Hematopoietic multipotent progenitor cell treated with erythropoietin and hydrocortisone succinate and interleukin-3 and kit ligand, for 4 days (in vitro differentiated cells): Measurements from ENCODE around the gene ERG.

Source experiments
- DNase-seq: peaks from one replicate; pipeline ENCODE4 v3.0.0-alpha.2; 2015

Gene ERG

DNA sequence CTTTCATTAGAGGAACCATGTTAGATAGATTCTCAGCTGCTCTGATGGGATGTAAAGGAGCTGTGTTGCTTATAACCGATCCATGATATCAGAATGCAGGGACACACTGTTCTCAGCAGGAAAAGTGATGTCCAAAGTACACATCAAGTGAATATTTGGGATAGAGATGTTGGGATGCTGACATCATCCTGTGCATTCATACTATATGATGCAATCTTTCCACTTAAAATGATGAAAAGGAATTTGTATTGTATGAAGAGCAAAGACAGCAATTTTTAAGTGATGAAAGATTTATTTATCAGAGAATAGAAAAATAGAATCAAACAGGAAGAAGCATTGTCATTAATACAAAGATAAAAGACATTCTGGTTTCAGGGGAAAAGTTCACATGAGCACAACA lies 110.1 kb downstream of the ERG start:
- DNase-seq, result no peak

GRCh38 chr21:38386967-38387366 lies 111.3 kb downstream of the ERG start:
- peak; percentile 96 for DNase-seq

GRCh38 chr21:38385427-38386175 lies 112.7 kb downstream of the ERG start:
- DNase-seq, result no peak

GRCh38 chr21:38384675-38385426 lies 113.4 kb downstream of the ERG start:
- DNase-seq, result peak; percentile 83

- DNase-seq, result peak; percentile 42
These were observed 114.1 kb downstream of the ERG start for GRCh38 chr21:38384238-38384560.

- no peak for DNase-seq
These were observed 114.7 kb downstream of the ERG start for GRCh38 chr21:38383411-38384237.

GRCh38 chr21:38380481-38381137 lies 117.7 kb downstream of the ERG start:
- DNase-seq, result peak; percentile 88

- DNase-seq, result no peak
These were observed 119.1 kb downstream of the ERG start for GRCh38 chr21:38379147-38379546.

- DNase-seq, result peak; percentile 76
These were observed 120.8 kb downstream of the ERG start for GRCh38 chr21:38377165-38378088.

- DNase-seq, result peak; percentile 97
These were observed 121.6 kb downstream of the ERG start for GRCh38 chr21:38376693-38377092.

GRCh38 chr21:38376235-38376634 lies 122.0 kb downstream of the ERG start:
- DNase-seq, result peak; percentile 96

GRCh38 chr21:38367646-38368045 lies 130.6 kb downstream of the ERG start:
- DNase-seq, result no peak

- no peak for DNase-seq
These were observed 132.8 kb downstream of the ERG start for GRCh38 chr21:38365521-38365920.

- peak; percentile 53 for DNase-seq
These were observed 134.6 kb downstream of the ERG start for GRCh38 chr21:38363693-38364092.

- DNase-seq, result no peak
These were observed 137.0 kb downstream of the ERG start for GRCh38 chr21:38361324-38361723.

- no peak for DNase-seq
These were observed 138.4 kb downstream of the ERG start for GRCh38 chr21:38359835-38360234.

DNA sequence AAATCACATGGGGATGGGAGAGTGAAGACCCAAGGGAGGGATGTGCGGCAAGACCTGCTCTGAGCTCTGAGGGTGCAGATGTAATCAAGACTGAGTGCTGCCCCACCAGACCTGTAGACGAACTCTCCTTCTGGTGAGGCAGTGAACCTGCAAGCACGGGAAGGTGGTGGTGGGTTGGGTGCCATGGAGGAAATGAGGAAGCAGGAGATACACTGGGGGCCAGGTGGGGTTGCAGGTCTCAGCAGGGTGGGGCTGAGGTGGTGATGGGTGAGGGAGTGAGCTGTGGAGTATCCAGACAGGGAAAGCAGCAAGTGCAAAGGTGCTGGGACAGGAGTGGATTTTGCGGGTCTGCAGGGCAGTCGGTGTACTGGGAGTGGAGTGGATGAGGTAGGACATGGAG lies 139.2 kb downstream of the ERG start:
- no peak for DNase-seq

GRCh38 chr21:38358666-38359065 lies 139.6 kb downstream of the ERG start:
- no peak for DNase-seq

DNA sequence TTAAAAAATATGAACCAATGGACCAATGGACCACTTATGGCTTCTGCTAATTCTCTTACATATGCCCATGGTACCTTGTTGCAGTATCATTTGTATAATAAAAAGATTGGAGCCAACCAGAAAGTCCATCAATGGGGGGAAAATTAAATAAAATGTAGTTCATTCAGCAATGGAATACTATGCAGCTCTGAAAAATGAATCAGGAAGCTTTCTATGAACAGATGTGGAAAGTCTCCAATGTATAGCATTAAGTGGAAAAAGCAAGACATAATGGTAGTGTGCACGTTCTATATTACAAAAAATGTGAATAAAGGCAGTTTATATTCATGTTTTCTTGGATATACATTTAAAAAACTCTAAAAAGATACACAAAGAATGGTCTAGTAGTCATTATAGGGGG lies 140.2 kb downstream of the ERG start:
- no peak for DNase-seq

DNA sequence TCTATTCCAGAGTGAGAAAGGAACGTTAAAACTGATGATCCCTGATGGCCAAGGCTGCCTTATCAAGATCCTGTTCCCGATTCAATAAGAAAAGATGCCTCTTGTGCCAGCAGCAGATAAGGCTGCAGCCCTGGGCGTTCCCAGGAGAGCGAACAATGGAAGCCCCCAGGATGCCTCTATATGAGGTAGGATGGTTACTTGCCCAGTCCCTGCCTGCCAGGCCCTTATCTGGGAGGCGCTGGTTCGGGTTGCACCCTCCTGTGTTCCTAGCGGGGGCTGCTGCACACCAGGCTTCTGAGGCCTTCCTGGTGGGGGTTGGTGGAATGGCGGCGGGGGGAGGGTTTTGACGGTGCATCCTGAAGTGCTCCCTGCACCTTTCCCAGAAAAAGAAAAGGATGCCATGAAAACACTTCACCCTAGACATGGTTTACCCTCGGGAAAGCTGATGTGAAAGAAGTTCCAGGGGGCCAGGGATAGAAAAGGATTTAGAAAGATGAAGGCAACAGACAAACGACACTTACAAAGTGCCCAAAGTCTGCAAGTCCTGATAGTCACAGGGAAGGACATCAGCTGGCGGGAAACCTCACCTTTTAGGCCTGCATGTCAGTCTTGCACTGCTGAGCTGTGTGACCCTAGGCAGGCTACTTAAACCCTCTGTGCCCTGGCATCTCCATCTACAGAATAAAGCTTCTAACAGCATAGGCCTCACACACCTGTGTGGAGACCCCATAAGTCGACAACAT lies 141.2 kb downstream of the ERG start:
- peak; percentile 80 for DNase-seq
